Hepatocyte (in vitro differentiated cells): Measurements from ENCODE around the gene VPS54.

Experiments used
- CTCF ChIP-seq: fragments of 200-600 bp; sonication (generic); IDR thresholded peaks from 2 replicates; pipeline ENCODE4 v1.5.1; 2016; ENCODE audit warnings: antibody characterized with exemption, mild to moderate bottlenecking; ENCODE audit not compliant: poor library complexity
- EZH2phosphoT487 ChIP-seq: fragments of 200-600 bp; sonication (generic); IDR thresholded peaks from one replicate; pipeline ENCODE4 v1.6.1; 2018; ENCODE audit warnings: antibody characterized with exemption, mild to moderate bottlenecking, low read depth, moderate library complexity; ENCODE audit not compliant: unreplicated experiment, severe bottlenecking

GRCh38 chr2:63981702-63982103, 37.5 kb downstream of the VPS54 start:
- TF ChIP-seq EZH2phosphoT487 (no peak), CTCF (no peak)
